ENCODE results near the gene EDRF1.
A peak's percentile ranks its signal among the peaks of the same experiment; 100 is the strongest.

The EDRF1 gene

DNA sequence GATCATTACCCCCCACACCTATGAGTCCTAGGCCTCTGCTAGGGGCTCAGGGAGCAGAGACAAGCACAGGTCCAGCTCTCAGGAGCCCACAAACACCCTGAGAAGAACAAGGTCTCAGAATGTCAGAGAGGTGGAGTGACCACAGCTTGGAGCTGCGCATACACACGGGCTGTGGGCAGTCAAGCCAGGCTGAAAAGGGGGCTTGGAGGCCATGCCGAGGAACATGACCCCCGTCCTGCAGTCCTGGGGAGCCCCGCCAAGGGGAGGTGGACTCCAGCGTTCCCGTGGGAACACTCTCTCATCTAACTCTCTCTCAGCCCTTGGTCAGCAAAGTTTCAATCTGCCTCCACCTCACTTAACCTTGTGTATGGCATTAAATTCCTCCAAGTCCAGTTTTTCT lies 63.9 kb downstream of the EDRF1 start:
- ATAC-seq, result no peak
- peaks cover 40% of the 10 kb centered on the region for H3K36me3 Mint-ChIP-seq
- H3K9me3 Mint-ChIP-seq, result no peaks in the 10 kb centered on the region
- no peaks in the 10 kb centered on the region for H3K27me3 Mint-ChIP-seq
- H3K27ac Mint-ChIP-seq, result no peak overlapping the region
- peaks cover 6% of the 10 kb centered on the region for H3K4me1 Mint-ChIP-seq
- H3K4me3 Mint-ChIP-seq, result no peak overlapping the region

GRCh38 chr10:125783957-125784356 lies 64.4 kb downstream of the EDRF1 start:
- no peak for ATAC-seq

GRCh38 chr10:125785791-125786190 lies 66.3 kb downstream of the EDRF1 start:
- no peaks in the 10 kb centered on the region for H3K9me3 Mint-ChIP-seq
- peaks cover 10% of the 10 kb centered on the region for H3K4me1 Mint-ChIP-seq
- no peak overlapping the region for H3K4me3 Mint-ChIP-seq
- peaks cover 60% of the 10 kb centered on the region for H3K36me3 Mint-ChIP-seq
- H3K27me3 Mint-ChIP-seq, result no peaks in the 10 kb centered on the region
- ATAC-seq, result no peak
- no peak overlapping the region for H3K27ac Mint-ChIP-seq

More at GRCh38 chr10:125783957-125784356, 64.4 kb downstream of the EDRF1 start:
- Mint-ChIP-seq H3K27me3 (no peaks in the 10 kb centered on the region), H3K9me3 (no peaks in the 10 kb centered on the region), H3K4me3 (no peak overlapping the region), H3K4me1 (peaks cover 10% of the 10 kb centered on the region), H3K36me3 (peaks cover 45% of the 10 kb centered on the region), H3K27ac (peak overlapping the region; percentile 50)

DNA sequence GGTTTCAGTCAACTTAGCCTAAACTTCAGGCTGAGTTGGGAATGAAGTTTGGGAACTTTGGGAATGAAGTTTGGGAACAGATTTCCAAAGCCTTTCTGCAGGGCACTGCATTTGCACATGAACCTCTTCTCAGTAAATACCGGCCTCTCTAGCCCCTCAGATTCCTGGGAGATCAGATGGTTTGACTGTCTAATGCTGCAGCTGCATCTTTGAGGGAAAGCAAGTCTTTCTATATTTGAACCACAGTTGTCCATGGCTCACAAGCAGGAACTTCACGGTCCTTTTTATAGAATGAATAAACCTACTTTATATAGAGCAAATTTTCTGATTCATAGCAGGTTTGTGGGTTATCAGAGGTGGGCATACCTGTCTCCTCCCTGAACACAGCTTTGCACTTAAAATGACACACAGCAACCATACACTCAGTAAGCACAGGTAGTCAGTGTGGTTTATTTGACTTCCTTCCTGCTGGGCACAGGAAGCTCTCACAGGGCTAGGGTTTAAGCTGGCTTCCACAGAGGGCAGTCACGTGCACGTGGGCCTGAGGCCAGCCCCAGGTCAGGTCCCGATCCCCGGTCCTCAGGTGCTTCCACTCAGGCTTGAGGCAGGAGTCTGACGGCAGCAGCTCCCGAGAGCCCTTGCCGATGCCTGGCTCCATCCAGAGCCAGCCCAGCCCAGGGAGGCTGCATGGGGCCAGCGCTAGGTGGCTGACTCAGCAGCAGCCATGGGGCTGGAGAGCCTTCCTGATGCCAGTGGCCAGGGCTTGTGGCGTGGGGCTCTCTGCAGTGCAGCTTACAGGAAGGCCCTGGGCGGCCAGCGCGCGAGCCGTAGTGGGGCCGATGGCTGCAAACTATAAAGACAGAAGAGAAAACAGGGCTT lies 68.9 kb downstream of the EDRF1 start:
- Mint-ChIP-seq H3K4me3 (no peak overlapping the region), H3K27me3 (no peaks in the 10 kb centered on the region), H3K9me3 (no peaks in the 10 kb centered on the region), H3K36me3 (peaks cover 72% of the 10 kb centered on the region), H3K4me1 (peaks cover 10% of the 10 kb centered on the region), H3K27ac (no peak overlapping the region)
- no peak for ATAC-seq

DNA sequence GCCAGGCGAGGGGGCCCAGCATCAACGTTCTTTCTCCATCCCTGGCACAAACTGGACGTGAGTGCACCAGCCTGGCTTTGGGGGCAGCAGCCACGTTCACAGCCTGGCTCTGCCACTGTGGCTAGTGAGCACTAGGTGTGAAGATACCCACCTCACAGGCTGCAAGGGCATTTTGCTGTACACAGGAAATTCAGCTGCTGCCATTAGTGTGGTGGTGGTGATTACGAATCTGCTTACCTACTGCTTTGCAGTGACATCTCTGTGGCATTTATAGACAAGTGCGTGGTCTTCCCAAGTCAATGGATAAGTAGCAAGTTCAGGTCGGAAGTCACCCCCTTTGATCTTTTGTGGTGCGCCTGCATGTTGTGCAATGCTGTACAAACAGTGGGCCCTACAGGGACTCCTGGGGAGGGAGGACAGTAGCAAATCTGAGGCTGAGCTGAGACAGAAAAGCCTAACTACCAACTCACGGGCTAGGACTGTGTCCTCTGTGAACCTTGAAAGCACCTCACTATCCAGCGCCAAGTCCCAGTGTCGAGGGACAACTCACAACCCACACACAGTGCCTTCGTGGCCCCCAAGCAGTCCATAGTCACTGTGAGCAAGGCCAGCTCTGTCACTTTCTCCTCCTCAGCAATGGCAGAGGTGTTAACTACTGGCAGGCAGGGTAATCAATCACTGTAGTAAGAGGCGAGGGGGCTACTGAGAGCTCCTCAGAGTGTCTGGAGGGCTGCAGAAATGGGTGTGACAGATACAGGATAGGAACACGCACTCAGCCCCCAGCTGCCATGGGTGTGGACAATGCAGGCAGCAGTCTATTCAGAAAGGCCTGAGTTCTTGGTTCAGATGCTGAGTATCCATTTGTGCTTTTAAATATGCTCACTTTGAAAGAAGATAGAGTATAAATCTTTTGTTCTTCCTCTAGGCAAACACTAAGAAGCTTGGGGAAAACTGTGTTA lies 73.1 kb downstream of the EDRF1 start:
- ATAC-seq, result no peak
- Mint-ChIP-seq H3K27ac (no peak overlapping the region), H3K9me3 (no peaks in the 10 kb centered on the region), H3K4me1 (peaks cover 4% of the 10 kb centered on the region), H3K4me3 (no peak overlapping the region), H3K36me3 (peaks cover 82% of the 10 kb centered on the region), H3K27me3 (no peaks in the 10 kb centered on the region)

- no peak for ATAC-seq
- Mint-ChIP-seq H3K4me3 (no peak overlapping the region), H3K4me1 (no peaks in the 10 kb centered on the region), H3K9me3 (no peaks in the 10 kb centered on the region), H3K27ac (no peak overlapping the region), H3K36me3 (peaks cover 73% of the 10 kb centered on the region), H3K27me3 (no peaks in the 10 kb centered on the region)
Measured at GRCh38 chr10:125795128-125795527, 75.6 kb downstream of the EDRF1 start.

DNA sequence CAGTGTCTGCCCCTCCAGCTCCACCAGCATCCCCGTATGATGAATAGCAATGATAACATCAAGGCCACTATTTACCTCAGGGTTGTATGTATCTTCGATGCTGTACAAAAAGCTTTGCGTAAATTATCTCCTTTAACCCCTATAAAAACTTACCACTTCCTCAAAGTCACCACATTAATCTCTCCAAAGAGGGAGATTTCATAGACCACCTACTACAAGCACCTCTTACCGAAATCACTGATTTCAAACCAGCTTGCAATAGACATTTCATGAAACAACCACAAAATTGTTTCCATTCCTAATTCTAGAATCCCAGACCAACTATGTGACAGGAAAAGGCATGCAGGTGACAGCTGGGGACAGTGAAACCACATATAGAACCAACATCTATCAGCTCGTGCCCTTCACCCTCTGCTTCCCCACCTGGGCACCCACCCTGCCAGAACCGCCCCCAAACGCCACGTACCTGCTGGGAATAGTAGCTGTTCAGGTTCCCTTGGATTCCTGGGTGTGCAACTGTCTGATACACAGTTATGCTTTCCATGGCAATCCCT lies 76.2 kb downstream of the EDRF1 start:
- no peak for ATAC-seq
- no peaks in the 10 kb centered on the region for H3K27me3 Mint-ChIP-seq
- H3K36me3 Mint-ChIP-seq, result peaks cover 76% of the 10 kb centered on the region
- H3K4me3 Mint-ChIP-seq, result no peak overlapping the region
- H3K9me3 Mint-ChIP-seq, result no peaks in the 10 kb centered on the region
- no peaks in the 10 kb centered on the region for H3K4me1 Mint-ChIP-seq
- no peak overlapping the region for H3K27ac Mint-ChIP-seq

GRCh38 chr10:125797424-125797823 lies 77.9 kb downstream of the EDRF1 start:
- H3K27me3 Mint-ChIP-seq, result no peaks in the 10 kb centered on the region
- no peak overlapping the region for H3K4me3 Mint-ChIP-seq
- no peaks in the 10 kb centered on the region for H3K9me3 Mint-ChIP-seq
- no peak for ATAC-seq
- H3K36me3 Mint-ChIP-seq, result peaks cover 72% of the 10 kb centered on the region
- H3K4me1 Mint-ChIP-seq, result no peaks in the 10 kb centered on the region
- H3K27ac Mint-ChIP-seq, result no peak overlapping the region

DNA sequence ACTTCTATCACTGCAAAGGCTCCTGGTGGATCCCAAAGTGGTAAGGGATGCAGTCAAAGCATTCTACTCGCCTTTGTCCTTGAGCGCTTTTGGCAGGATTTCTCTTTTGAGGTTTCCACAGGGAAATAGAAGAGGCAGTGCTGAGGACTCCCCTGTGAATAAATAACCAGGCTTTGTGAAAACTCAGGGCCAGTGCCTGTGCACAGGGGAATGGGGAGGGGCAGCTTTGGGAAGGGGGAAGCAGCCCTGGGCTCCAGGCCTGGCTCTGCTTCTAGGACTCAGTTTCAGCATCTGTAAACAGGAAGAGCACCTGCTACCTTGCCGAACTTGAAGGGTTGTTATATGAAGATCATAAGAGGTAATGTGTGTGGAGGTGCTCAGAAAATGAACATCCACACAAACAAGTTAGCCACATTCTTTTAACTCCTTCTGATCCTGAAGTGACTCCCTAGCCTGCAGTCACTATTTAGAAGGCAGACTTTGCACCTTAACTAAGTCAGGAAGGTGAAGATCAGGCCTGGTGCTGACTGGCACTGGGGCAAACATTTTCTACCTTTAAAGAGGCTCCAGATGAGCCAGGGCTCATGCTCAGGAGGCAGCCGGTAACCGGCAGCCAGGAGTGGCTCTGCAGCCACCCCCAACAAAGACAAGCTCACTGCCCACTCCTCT lies 78.6 kb downstream of the EDRF1 start:
- H3K9me3 Mint-ChIP-seq, result no peaks in the 10 kb centered on the region
- no peak overlapping the region for H3K4me3 Mint-ChIP-seq
- H3K36me3 Mint-ChIP-seq, result peaks cover 72% of the 10 kb centered on the region
- no peaks in the 10 kb centered on the region for H3K4me1 Mint-ChIP-seq
- H3K27ac Mint-ChIP-seq, result no peak overlapping the region
- H3K27me3 Mint-ChIP-seq, result no peaks in the 10 kb centered on the region
- ATAC-seq, result no peak

DNA sequence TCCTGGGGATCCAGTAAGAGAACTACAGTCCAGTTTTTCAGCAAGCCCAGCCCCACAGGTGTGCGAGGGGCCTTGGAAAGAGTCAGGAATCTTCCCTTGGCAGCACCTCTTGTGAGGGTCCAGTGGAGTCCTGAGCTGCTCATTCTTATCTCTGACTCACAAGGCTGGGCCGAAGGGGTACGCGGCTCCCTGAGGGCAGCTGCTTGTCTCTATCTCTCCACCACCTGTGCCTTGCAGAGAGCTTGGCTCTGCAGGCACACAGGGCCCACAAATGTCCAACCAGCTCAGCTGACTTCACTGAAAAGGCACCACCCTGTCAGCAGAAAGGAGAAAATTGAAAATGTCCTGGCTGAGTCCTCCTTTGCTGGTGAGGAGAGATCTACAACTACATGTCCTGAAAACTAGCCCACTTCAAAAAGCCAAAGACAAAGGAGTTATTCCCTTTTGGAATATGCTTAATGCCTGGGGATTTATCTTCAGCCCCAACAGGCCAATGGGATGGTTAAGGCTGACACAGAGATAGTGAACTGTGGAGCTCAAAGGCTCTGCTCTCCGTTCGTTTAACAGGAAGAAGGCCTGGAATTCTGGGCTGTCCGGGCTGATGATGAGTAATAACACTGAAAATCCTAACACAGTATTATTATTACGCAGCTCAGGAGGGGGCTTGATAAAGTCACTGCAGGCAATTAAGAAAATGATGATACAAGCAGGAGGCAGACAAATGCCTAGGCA lies 80.1 kb downstream of the EDRF1 start:
- Mint-ChIP-seq H3K4me1 (no peaks in the 10 kb centered on the region), H3K27me3 (no peaks in the 10 kb centered on the region), H3K27ac (no peak overlapping the region), H3K4me3 (no peak overlapping the region), H3K9me3 (no peaks in the 10 kb centered on the region), H3K36me3 (peaks cover 65% of the 10 kb centered on the region)
- no peak for ATAC-seq

DNA sequence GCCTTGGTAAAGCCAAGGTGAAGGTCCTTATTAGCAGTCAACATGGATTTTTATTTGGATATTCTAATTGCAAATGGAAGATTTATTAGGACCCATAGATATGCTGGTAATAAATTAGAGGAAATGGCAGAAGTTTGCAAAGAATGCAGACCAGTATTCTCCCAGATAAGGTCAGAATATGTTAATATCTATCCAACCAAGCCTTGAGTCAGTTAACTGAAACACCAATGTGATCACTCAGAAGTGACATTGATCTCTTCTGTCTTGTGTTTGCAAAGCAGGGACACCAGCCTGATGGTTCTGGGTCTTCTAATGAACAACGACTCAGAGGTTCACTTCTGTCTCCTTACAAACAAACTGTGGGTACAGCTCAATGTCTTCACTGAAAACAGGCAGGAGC lies 82.1 kb downstream of the EDRF1 start:
- Mint-ChIP-seq H3K27ac (no peak overlapping the region), H3K27me3 (no peaks in the 10 kb centered on the region), H3K36me3 (peaks cover 68% of the 10 kb centered on the region), H3K4me1 (no peaks in the 10 kb centered on the region), H3K9me3 (no peaks in the 10 kb centered on the region), H3K4me3 (no peak overlapping the region)
- no peak for ATAC-seq

- no peak for ATAC-seq
- Mint-ChIP-seq H3K27me3 (no peaks in the 10 kb centered on the region), H3K27ac (no peak overlapping the region), H3K9me3 (no peaks in the 10 kb centered on the region), H3K4me1 (no peaks in the 10 kb centered on the region), H3K4me3 (no peak overlapping the region), H3K36me3 (peaks cover 71% of the 10 kb centered on the region)
Measured at GRCh38 chr10:125802131-125802530, 82.6 kb downstream of the EDRF1 start.

- ATAC-seq, result no peak
Measured at GRCh38 chr10:125802739-125803138, 83.2 kb downstream of the EDRF1 start.

DNA sequence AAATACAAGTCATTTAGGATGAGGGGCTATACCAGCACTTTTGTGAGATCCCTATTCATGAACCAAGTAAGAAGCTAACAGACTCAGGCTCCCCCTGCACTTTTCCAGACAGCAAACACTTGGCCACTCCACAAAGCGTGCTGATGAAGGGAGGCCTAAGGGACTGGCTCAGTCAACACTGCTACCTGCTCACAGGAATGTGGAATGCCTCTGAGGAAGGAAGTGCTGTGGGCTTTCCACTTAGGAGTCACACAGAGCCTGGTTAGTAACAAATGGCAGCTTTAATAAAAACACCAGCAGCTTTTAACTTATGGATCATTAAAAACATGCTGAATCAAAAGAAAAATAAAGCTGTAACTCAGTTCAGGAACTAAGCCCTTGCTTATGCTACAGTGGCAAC lies 88.5 kb downstream of the EDRF1 start:
- Mint-ChIP-seq H3K27me3 (no peaks in the 10 kb centered on the region), H3K9me3 (no peaks in the 10 kb centered on the region), H3K36me3 (peaks cover 56% of the 10 kb centered on the region), H3K4me3 (no peak overlapping the region), H3K27ac (no peak overlapping the region), H3K4me1 (no peaks in the 10 kb centered on the region)
- ATAC-seq, result no peak

More at GRCh38 chr10:125802739-125803138, 83.2 kb downstream of the EDRF1 start:
- peaks cover 72% of the 10 kb centered on the region for H3K36me3 Mint-ChIP-seq
- no peaks in the 10 kb centered on the region for H3K27me3 Mint-ChIP-seq
- H3K4me1 Mint-ChIP-seq, result no peaks in the 10 kb centered on the region
- H3K27ac Mint-ChIP-seq, result no peak overlapping the region
- no peak overlapping the region for H3K4me3 Mint-ChIP-seq
- no peaks in the 10 kb centered on the region for H3K9me3 Mint-ChIP-seq
